Endothelial cell of umbilical vein (primary cell): Measurements from ENCODE around the gene SVIL.

Source experiments
- CTCF ChIP-seq, 2 donors: IDR thresholded peaks; 1 replicate in 1 of 2; 2 replicates in 1 of 2; pipeline ENCODE4 v1.5.1; 2011; ENCODE audit warnings: low read length in 2 of 2, mild to moderate bottlenecking in 2 of 2, moderate library complexity in 2 of 2, control low read depth in 1 of 2, inconsistent platforms in 1 of 2, low read depth in 1 of 2; ENCODE audit not compliant: insufficient read depth in 1 of 2; ENCODE audit errors: extremely low read depth in 1 of 2
- MAX ChIP-seq: IDR thresholded peaks from 2 replicates; pipeline ENCODE4 v1.6.1; 2011; ENCODE audit not compliant: insufficient read depth, insufficient read length

DNA sequence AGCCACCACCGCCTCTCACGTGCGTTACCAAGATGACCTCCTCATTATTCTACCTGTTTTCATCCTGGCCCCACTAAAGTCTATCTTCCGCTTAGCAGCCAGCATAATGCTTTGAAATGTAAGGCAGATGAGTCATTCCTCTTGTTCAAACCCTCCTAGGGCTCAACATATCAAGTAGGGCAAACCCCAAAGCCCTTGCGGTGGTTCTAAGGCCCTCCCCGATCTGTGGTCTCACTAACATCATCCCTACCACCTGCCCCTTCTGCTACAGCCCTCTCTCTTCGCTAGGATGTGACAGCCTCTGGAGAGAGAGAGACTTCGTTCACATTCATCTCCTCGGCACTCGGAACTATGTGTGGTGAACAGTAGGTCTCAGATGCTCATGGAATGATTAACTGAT lies 94.8 kb downstream of the SVIL start:
- TF ChIP-seq MAX (no peak), CTCF (IDR thresholded peaks at IDR 0.05; ENCODE audit: extremely low read depth in 1 of 2, insufficient read depth in 1 of 2, low read depth in 1 of 2, low read length in 2 of 2) (no peak)
